Measurements from ENCODE around the gene ARMC5.

Gene ARMC5

DNA sequence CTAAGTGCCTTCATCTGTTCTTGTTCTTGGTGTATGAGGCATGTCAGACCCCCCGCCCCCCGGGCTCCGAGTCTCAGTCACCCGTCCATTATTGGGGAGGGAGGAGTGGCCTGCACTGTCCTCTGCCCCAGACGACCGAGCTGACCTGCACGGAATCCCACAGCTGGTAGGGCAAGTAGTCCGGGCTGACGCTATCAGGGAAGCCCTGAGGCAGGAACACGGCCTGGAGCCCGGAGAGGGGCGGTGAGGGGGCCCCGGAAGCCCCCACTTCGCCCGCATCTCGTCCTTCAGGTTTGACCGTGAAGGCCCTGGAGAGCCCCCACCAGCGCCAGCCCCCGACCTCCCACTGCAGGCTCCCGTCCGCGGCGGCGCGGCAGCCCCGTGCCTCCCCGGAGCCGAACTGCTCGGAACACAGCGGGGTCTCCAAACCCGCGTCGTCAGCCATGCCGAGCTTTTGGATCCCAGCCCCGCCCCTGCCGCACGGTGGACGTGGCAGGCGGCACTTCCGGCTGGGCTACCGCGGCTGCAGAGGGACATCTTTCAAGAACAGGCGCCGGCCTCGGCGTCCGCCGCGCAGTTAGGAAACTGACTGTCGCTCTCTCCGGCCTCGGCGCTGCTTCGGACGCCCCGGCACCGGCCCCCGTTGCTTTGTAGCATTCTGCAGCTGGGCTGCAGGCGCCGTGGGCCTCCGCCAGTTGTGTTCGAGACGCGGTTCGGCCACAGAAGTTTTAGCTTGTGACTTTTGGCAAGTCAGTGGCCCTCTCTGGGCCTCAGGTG is 48.8 kb downstream of the ARMC5 start, which contains the start of gene RUSF1:
Gene RUSF1, minus strand, starts transcription at position 463 of the 777 bp plus-strand sequence. Its CDS starts 18 bp downstream, at position 445.
- peak; percentile 90 for DNase-seq (ENCODE audit: low spot score)
- TF ChIP-seq, protein P1, sequence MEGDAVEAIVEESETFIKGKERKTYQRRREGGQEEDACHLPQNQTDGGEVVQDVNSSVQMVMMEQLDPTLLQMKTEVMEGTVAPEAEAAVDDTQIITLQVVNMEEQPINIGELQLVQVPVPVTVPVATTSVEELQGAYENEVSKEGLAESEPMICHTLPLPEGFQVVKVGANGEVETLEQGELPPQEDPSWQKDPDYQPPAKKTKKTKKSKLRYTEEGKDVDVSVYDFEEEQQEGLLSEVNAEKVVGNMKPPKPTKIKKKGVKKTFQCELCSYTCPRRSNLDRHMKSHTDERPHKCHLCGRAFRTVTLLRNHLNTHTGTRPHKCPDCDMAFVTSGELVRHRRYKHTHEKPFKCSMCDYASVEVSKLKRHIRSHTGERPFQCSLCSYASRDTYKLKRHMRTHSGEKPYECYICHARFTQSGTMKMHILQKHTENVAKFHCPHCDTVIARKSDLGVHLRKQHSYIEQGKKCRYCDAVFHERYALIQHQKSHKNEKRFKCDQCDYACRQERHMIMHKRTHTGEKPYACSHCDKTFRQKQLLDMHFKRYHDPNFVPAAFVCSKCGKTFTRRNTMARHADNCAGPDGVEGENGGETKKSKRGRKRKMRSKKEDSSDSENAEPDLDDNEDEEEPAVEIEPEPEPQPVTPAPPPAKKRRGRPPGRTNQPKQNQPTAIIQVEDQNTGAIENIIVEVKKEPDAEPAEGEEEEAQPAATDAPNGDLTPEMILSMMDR (IDR thresholded peaks at IDR 0.05; ENCODE audit: extremely low read depth, missing control alignments), result no peak

DNA sequence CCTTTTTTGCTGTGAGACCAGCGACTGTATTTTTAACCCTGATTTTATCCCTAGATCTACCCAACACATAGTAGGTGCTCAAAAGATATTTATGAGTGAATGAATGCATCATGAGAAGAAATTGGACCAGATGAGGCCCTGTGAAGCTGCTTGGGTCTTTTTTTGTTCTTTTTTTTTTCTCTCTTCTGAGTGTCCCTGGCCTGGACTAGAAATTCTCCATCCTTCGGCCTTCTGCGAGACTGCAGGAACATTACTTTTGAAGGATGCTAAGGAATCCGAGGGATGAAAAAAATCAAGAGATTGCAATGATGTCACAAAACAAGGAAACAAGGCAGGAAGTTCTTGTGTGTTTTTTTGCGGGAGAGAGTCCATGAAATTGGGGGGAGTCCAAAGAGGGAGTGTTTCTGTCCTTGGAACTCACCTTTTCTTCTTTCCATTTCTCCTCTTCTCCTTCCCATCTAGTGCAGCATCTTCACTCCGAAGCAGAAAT is 49.5 kb downstream of the ARMC5 start:
- no peak for DNase-seq (ENCODE audit: low spot score)
- TF ChIP-seq, protein P1 (IDR thresholded peaks at IDR 0.05; ENCODE audit: extremely low read depth, missing control alignments), result no peak

DNA sequence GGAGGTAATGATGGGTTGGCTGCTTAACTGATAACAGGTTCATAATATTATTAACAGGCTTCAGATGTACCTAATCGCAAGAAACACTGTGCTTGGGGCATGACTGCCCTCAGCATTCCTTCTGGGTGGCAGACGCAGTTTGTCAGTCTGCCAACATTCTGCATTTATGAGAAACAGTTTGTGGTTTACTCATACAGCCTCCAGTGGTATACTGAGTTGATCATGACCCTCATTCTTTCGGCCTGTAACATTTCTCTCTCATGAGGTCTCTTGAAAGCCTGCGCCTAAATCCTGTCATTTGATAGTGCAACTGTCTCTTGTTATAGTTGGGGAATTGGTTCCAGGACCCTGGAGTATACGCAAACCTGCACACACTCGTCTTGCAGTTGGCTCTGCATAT is 53.8 kb downstream of the ARMC5 start:
- TF ChIP-seq, protein P1 (IDR thresholded peaks at IDR 0.05; ENCODE audit: extremely low read depth, missing control alignments), result no peak
- DNase-seq (ENCODE audit: low spot score), result no peak

DNA sequence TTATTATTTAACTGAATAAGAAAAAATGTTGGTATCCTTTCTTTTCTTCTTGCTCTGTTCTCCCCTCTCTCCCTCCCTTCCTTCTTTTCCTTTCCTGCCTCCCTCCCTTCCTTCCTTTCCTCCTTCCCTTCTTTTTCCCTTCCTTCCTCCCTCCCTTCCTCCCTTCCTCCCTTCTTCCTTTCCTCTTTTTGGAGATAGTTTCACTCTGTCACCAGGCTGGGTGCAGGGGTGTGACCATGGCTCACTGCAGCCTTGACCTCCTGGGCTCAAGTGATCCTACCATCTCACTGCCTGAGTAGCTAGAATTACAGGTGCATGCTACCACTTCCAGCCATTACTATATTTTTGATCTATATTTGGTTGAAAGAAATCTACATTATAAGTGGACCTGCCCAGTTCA is 54.6 kb downstream of the ARMC5 start:
- TF ChIP-seq, protein P1 (IDR thresholded peaks at IDR 0.05; ENCODE audit: extremely low read depth, missing control alignments), result no peak
- DNase-seq (ENCODE audit: low spot score), result no peak
